GM23248 (cell line): ENCODE results near the gene SMIM24. TPM values are rescaled to one million over a fixed set of nuclear protein-coding genes. Genes with fewer than 3 reads are reported as not detected.
A peak's percentile ranks its signal among the peaks of the same experiment; 100 is the strongest.

ENCODE experiments used
- DNase-seq: peaks from one replicate; pipeline ENCODE4 v3.0.0-alpha.2; 2015
- H2AFZ ChIP-seq: fragments of 200-600 bp; sonication (generic); 2 replicates; pipeline ENCODE4 v1.6.1; 2016; ENCODE audit warnings: antibody characterized with exemption
- H3F3A ChIP-seq: fragments of 200-600 bp; sonication (generic); 2 replicates; pipeline ENCODE4 v1.6.1; 2016; ENCODE audit warnings: mild to moderate bottlenecking, antibody characterized with exemption, mixed run types; ENCODE audit not compliant: insufficient read depth
- H3K27ac ChIP-seq: fragments of 200-600 bp; sonication (generic); 2 replicates; pipeline ENCODE4 v1.5.1; 2016; ENCODE audit warnings: mild to moderate bottlenecking
- H3K27me3 ChIP-seq: fragments of 200-600 bp; sonication (generic); replicated peaks from 2 replicates; pipeline ENCODE4 v1.6.1; 2016; ENCODE audit warnings: mild to moderate bottlenecking; ENCODE audit not compliant: insufficient read depth
- H3K36me3 ChIP-seq: fragments of 200-600 bp; sonication (generic); 2 replicates; pipeline ENCODE4 v1.6.1; 2016; ENCODE audit warnings: low read depth, mild to moderate bottlenecking
- H3K4me1 ChIP-seq: fragments of 200-600 bp; sonication (generic); 2 replicates; pipeline ENCODE4 v1.6.1; 2016; ENCODE audit warnings: mild to moderate bottlenecking; ENCODE audit not compliant: insufficient read depth
- H3K4me2 ChIP-seq: fragments of 200-600 bp; sonication (generic); one replicate; pipeline ENCODE4 v1.6.1; 2016; ENCODE audit warnings: mild to moderate bottlenecking; ENCODE audit not compliant: unreplicated experiment
- H3K4me3 ChIP-seq: fragments of 200-600 bp; sonication (generic); 2 replicates; pipeline ENCODE4 v1.5.1; 2016; ENCODE audit warnings: mild to moderate bottlenecking
- H3K79me2 ChIP-seq: fragments of 200-600 bp; sonication (generic); 2 replicates; pipeline ENCODE4 v1.6.1; 2016; ENCODE audit warnings: mild to moderate bottlenecking; ENCODE audit not compliant: insufficient read depth
- H3K9ac ChIP-seq: fragments of 200-600 bp; sonication (generic); 2 replicates; pipeline ENCODE4 v1.6.1; 2016; ENCODE audit warnings: mild to moderate bottlenecking
- H3K9me2 ChIP-seq: fragments of 200-600 bp; sonication (generic); 2 replicates; pipeline ENCODE4 v1.6.1; 2016; ENCODE audit warnings: mixed run types, mild to moderate bottlenecking, moderate library complexity; ENCODE audit not compliant: insufficient read depth
- H3K9me3 ChIP-seq: fragments of 200-600 bp; sonication (generic); one replicate; pipeline ENCODE4 v1.6.1; 2017; ENCODE audit warnings: low read depth
- H4K20me1 ChIP-seq: fragments of 200-600 bp; sonication (generic); 2 replicates; pipeline ENCODE4 v1.6.0; 2016; ENCODE audit not compliant: insufficient read depth
- EZH2 ChIP-seq: fragments of 200-600 bp; sonication (generic); IDR thresholded peaks from 2 replicates; pipeline ENCODE4 v1.6.1; 2018; ENCODE audit warnings: antibody characterized with exemption, mild to moderate bottlenecking; ENCODE audit not compliant: insufficient read depth, poor library complexity, severe bottlenecking
- EZH2phosphoT487 ChIP-seq: fragments of 200-600 bp; sonication (generic); IDR thresholded peaks from 2 replicates; pipeline ENCODE4 v1.6.1; 2018; ENCODE audit warnings: antibody characterized with exemption, moderate library complexity, mild to moderate bottlenecking, low read depth; ENCODE audit not compliant: insufficient read depth
- WGBS, 2 experiments: methylation state at CpG; one replicate each; pipeline ENCODE4 v1.1.6; 2015 to 2017; ENCODE audit warnings: low lambda C conversion rate in 2 of 2, low coverage in 1 of 2; ENCODE audit errors: missing lambda C conversion rate in 2 of 2; 5-methylcytosine and 5-hydroxymethylcytosine counted together
- in situ Hi-C: fragments of 300-500 bp; cut with MboI; formaldehyde crosslinking; loops from 2 replicates; pipeline ENCODE4 v1.15.0; 2020
- polyA plus RNA-seq: library from polyadenylated mRNA; unstranded; fragments of >200 nt; fragmentation: Nextera tagmentation; extraction: Ambion mirVana; gene quantifications from 2 replicates; pipeline ENCODE4 v1.2.1, GENCODE V29; 2016
- total RNA-seq: library from RNA; depleted of rRNA; stranded (reverse); fragments of >200 nt; shearing (Covaris generic); gene quantifications from 2 replicates; pipeline ENCODE4 v1.2.3, GENCODE V29; 2014

SMIM24 gene
- total and polyA plus RNA-seq, 2 experiments from 2014 or later, result not detected

DNA sequence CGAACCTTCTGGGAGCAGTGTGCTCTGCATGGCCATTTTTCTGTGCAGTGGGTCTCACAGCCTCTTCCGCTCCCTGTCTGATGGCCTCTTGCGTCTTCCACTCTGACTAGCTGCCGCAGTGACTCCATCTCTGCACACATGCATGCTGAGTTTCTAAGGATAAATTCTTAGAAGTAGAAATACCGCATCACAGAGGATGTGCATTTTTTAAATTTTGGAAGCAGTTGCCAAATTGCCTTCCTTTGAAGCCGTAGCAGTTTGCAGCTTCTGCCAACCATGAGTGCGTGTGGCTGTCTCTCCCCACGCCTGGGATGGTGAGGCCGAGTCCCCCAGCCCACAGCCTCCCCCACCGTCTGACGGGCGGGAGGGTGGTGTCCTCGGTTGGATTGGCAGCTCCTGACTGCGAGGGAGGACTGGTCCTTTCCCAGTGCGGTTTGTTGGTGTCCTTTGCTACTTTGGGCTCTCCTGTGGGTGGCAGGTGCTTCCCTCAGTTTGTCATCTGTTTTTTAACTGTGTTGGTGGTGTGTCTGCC, 35.6 kb upstream of the SMIM24 start:
- 70 to 71% methylated on average over 15 of the region's 15 CpGs for WGBS, 2 experiments
- Histone ChIP-seq H3F3A (no peaks in the 10 kb centered on the region), H3K36me3 (no peaks in the 10 kb centered on the region), H3K9ac (no peak overlapping the region), H2AFZ (no peak overlapping the region), H3K4me1 (no peaks in the 10 kb centered on the region), H3K9me3 (no peaks in the 10 kb centered on the region), H3K4me3 (no peak overlapping the region), H3K27ac (no peak overlapping the region), H4K20me1 (peaks cover 4% of the 10 kb centered on the region; the same call in 1 of the 2 replicates), H3K79me2 (peaks cover 100% of the 10 kb centered on the region), H3K4me2 (no peak overlapping the region), H3K9me2 (no peaks in the 10 kb centered on the region), H3K27me3 (no peaks in the 10 kb centered on the region)
- no peak for DNase-seq
- in situ Hi-C loops, result no loop called here
- TF ChIP-seq EZH2phosphoT487 (no peak), EZH2 (no peak)

DNA sequence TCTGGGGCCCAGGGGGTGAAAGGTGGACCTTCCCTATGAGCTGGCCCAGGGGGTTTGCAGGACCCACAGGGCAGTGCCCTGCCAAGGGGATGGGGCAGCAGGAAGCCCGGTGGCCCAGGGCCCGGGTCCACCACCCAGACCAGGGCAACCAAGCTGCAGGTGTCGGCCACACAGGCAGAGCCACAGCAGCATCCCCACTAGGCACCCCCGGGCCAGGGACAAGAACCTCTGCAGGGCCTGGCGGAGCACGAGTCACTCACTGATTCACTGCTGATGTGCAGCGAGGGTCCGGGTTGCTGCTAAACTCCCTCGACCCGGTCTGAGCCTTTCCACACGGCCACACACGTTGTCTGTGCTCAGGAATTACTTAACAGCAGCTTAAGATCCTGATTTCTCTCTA, 34.6 kb upstream of the SMIM24 start:
- in situ Hi-C loops, result no loop called here
- Histone ChIP-seq H3K4me1 (no peaks in the 10 kb centered on the region), H3K9me3 (no peaks in the 10 kb centered on the region), H3K4me3 (no peak overlapping the region), H3K79me2 (peaks cover 100% of the 10 kb centered on the region), H3K27ac (no peak overlapping the region), H3K4me2 (no peak overlapping the region), H3K9ac (no peak overlapping the region), H3K9me2 (no peaks in the 10 kb centered on the region), H2AFZ (no peak overlapping the region), H3K36me3 (no peaks in the 10 kb centered on the region), H4K20me1 (peaks cover 4% of the 10 kb centered on the region; the same call in 1 of the 2 replicates), H3F3A (no peaks in the 10 kb centered on the region), H3K27me3 (no peaks in the 10 kb centered on the region)
- TF ChIP-seq EZH2, result no peak
- no peak for TF ChIP-seq EZH2phosphoT487
- WGBS, 2 experiments, result 71 to 77% methylated on average over 12 of the region's 12 CpGs
- DNase-seq, result peak; percentile 33

DNA sequence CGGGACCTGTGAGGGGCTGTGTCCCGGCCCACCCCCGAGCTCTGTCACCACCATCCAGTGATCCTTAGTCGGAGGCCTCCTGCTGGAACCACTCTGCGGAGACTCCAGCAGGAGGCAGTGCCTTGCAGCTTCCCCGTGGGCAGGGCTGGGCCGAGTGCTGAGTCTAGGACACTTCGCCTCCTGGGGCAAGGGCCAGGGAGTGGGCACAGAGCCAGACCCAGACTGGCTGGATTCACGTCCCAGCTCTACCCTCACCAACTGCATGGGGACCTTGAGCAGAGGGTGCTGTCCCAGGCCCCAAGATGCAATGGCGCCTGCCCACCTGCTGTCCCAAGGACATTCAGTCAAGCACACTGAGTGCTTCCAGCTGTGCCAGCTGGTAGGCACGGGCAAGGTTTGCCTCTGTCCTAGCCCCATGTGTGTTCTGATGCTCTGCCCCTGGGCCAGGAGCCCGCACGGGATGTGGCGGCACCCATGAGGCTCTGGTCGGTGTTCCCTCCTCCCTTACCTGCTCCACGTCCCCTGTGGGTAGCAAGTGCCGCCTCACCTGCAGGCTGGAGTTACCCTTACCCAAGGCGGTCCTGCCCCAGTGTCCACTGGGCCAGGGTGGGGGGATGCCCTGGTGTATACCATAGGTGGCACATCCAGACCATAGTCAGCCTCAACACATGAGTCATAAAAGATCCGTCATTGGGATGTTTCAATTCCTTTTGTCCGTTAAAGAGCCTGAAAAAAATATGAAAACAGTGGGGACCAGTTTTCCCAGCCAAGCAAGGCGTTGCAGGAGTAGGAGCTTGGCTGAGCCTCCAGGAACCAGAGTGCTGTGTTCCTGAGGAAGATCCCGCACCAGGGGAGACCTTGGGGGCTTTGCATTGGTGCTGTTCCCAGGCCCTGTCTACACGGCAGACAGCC, 33.2 kb upstream of the SMIM24 start:
- Histone ChIP-seq H3K9me2 (no peaks in the 10 kb centered on the region), H3K4me1 (peaks cover 8% of the 10 kb centered on the region; the same call in 1 of the 2 replicates), H3K36me3 (no peaks in the 10 kb centered on the region), H3K9me3 (no peaks in the 10 kb centered on the region), H3K27ac (no peak overlapping the region), H3K4me2 (no peak overlapping the region), H3K9ac (no peak overlapping the region), H3K79me2 (peaks cover 100% of the 10 kb centered on the region), H4K20me1 (peaks cover 4% of the 10 kb centered on the region; the same call in 1 of the 2 replicates), H2AFZ (no peak overlapping the region), H3K4me3 (no peak overlapping the region), H3F3A (peaks cover 6% of the 10 kb centered on the region; the same call in 1 of the 2 replicates), H3K27me3 (no peaks in the 10 kb centered on the region)
- in situ Hi-C loops, result no loop called here
- 87% methylated on average over 23 of the region's 23 CpGs for WGBS, 2 experiments
- no peak for DNase-seq
- TF ChIP-seq EZH2 (no peak), EZH2phosphoT487 (no peak)

DNA sequence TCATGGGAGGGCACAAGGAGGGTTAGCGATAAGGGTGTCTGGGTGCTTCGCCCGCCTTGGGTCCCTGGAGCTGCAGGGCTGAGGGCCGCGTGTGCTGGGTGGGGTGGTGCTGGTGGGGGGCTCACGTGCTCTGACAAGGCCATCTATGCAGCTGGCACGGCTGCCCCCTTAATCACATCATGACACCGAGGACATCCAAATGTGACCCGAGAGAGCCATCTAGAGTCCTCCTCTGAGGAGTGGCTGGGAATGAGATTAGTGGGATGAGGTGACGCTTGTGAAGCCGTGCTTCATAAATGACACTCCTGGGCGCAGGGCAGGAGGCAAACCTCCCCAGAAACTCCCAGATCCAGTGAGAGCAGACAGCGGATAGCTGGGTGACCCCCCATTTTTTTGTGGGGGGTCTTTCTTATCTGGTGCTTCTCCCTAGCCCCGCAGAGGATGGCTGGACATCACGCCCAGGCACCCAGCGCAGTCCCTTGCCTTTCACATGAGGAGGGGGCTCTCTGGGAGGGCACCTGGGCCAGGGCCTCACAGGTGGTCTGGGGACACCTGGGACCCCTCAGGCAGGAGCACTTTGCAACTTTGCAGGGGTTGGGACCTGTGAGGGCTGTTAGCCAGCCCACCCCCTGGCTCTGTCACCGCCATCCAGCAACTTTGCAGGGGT, 32.4 kb upstream of the SMIM24 start:
- Histone ChIP-seq H3K4me2 (no peak overlapping the region), H3K27ac (no peak overlapping the region), H3K36me3 (no peaks in the 10 kb centered on the region), H3K79me2 (peaks cover 100% of the 10 kb centered on the region), H3F3A (peaks cover 6% of the 10 kb centered on the region; the same call in 1 of the 2 replicates), H3K9me3 (no peaks in the 10 kb centered on the region), H3K9me2 (no peaks in the 10 kb centered on the region), H3K27me3 (no peaks in the 10 kb centered on the region), H3K4me1 (peaks cover 8% of the 10 kb centered on the region; the same call in 1 of the 2 replicates), H3K9ac (no peak overlapping the region), H3K4me3 (no peak overlapping the region), H2AFZ (no peak overlapping the region), H4K20me1 (peaks cover 4% of the 10 kb centered on the region; the same call in 1 of the 2 replicates)
- no peak for DNase-seq
- WGBS, 2 experiments, result 83 to 86% methylated on average over 17 of the region's 17 CpGs
- TF ChIP-seq EZH2phosphoT487 (no peak), EZH2 (no peak)
- in situ Hi-C loops, result no loop called here
